PC-3 (cell line): ENCODE results near the gene PDZRN3. TPM values are rescaled to one million over a fixed set of nuclear protein-coding genes. Genes with fewer than 3 reads are reported as not detected.

Experiments used
- ATAC-seq: fragments of 200-7000 bp; cut with Tn5 transposase; 2 replicates; pipeline ENCODE4 v1.9.1; 2020; ENCODE audit warnings: mild to moderate bottlenecking, moderate library complexity
- BruUV-seq: library from RNA; stranded (reverse); fragments of 400-500 nt; replicated peaks from 2 replicates; lab custom pipeline; 2021; lab: Mats Ljungman, UMichigan
- CTCF ChIA-PET: fragments of 300-600 bp; sonication (Branson Sonifier 250); formaldehyde crosslinking; loops from one replicate; lab custom pipeline; 2022; ENCODE audit warnings: antibody characterized with exemption; lab: Charles Lee
- POLR2A ChIA-PET: fragments of 300-600 bp; sonication (Branson Sonifier 250); formaldehyde crosslinking; loops from one replicate; lab custom pipeline; 2022; ENCODE audit warnings: antibody characterized with exemption; ENCODE audit not compliant: unreplicated experiment; lab: Charles Lee
- DNase-seq: peaks from one replicate; pipeline ENCODE4 v3.0.0-alpha.2; 2015
- H2AFZ ChIP-seq: fragments of 300-600 bp; sonication (generic); 2 replicates; pipeline ENCODE4 v1.6.0; 2016; ENCODE audit warnings: antibody characterized with exemption, low read length
- H3F3A ChIP-seq: fragments of 300-600 bp; sonication (generic); one replicate; pipeline ENCODE4 v1.6.0; 2017; ENCODE audit warnings: antibody characterized with exemption, low read length, control low read depth, mild to moderate bottlenecking; ENCODE audit not compliant: unreplicated experiment
- H3K27ac ChIP-seq: fragments of 300-600 bp; sonication (generic); 2 replicates; pipeline ENCODE4 v1.5.1; 2016; ENCODE audit warnings: mild to moderate bottlenecking, low read length
- H3K27me3 ChIP-seq: fragments of 300-600 bp; sonication (generic); 2 replicates; pipeline ENCODE4 v1.6.1; 2016; ENCODE audit warnings: low read length, mixed read lengths
- H3K36me3 ChIP-seq: fragments of 300-600 bp; sonication (generic); 2 replicates; pipeline ENCODE4 v1.6.1; 2016; ENCODE audit warnings: low read depth, mixed run types, low read length, mixed read lengths
- H3K4me1 ChIP-seq: fragments of 300-600 bp; sonication (generic); 2 replicates; pipeline ENCODE4 v1.5.1; 2016; ENCODE audit warnings: low read length; ENCODE audit not compliant: insufficient read depth
- H3K4me2 ChIP-seq: fragments of 300-600 bp; sonication (generic); 2 replicates; pipeline ENCODE4 v1.6.0; 2016; ENCODE audit warnings: low read length
- H3K4me3 ChIP-seq: fragments of 300-600 bp; sonication (generic); 2 replicates; pipeline ENCODE4 v1.5.1; 2016; ENCODE audit warnings: mild to moderate bottlenecking, low read length, mixed read lengths
- H3K79me2 ChIP-seq: fragments of 300-600 bp; sonication (generic); 2 replicates; pipeline ENCODE4 v1.6.1; 2017; ENCODE audit warnings: low read length, mixed read lengths
- H3K9ac ChIP-seq: fragments of 300-600 bp; sonication (generic); 2 replicates; pipeline ENCODE4 v1.6.0; 2016; ENCODE audit warnings: mild to moderate bottlenecking, low read length
- H3K9me2 ChIP-seq: fragments of 300-600 bp; sonication (generic); replicated peaks from 2 replicates; pipeline ENCODE4 v1.6.1; 2016; ENCODE audit warnings: mixed run types, low read length, mixed read lengths
- H3K9me3 ChIP-seq: fragments of 300-600 bp; sonication (generic); 2 replicates; pipeline ENCODE4 v1.6.1; 2016; ENCODE audit warnings: low read length, mixed read lengths
- H4K20me1 ChIP-seq: fragments of 300-600 bp; sonication (generic); 2 replicates; pipeline ENCODE4 v1.6.1; 2016; ENCODE audit warnings: low read length, mixed read lengths
- CTCF ChIP-seq: fragments of 300-600 bp; sonication (generic); conservative IDR thresholded peaks from 2 replicates; pipeline ENCODE4 v1.5.1; 2017; ENCODE audit warnings: antibody characterized with exemption, low read depth, mild to moderate bottlenecking, low read length
- EZH2 ChIP-seq: fragments of 300-600 bp; sonication (generic); IDR thresholded peaks from one replicate; pipeline ENCODE4 v1.6.1; 2017; ENCODE audit warnings: antibody characterized with exemption, mild to moderate bottlenecking, low read length; ENCODE audit not compliant: unreplicated experiment
- EZH2phosphoT487 ChIP-seq: fragments of 300-600 bp; sonication (generic); IDR thresholded peaks from 2 replicates; pipeline ENCODE4 v1.6.1; 2018; ENCODE audit warnings: mild to moderate bottlenecking, antibody characterized with exemption, low read length, borderline replicate concordance
- intact Hi-C: fragments of 100-400 bp; cut with micrococcal nuclease; formaldehyde crosslinking; loops from 2 replicates; pipeline ENCODE4 v1.9.0; 2023
- total RNA-seq: library from RNA; depleted of rRNA; stranded (reverse); fragments of >200 nt; gene quantifications from 2 replicates; pipeline ENCODE4 v1.2.3, GENCODE V29; 2014

PDZRN3 gene
- total RNA-seq, 1 experiment from 2014 or later = not detected

GRCh38 chr3:73363093-73363492 lies 261.6 kb downstream of the PDZRN3 start:
- H4K20me1 ChIP-seq = no peaks in the 10 kb centered on the region

GRCh38 chr3:73361591-73361990 lies 263.1 kb downstream of the PDZRN3 start:
- Histone ChIP-seq H2AFZ (no peak overlapping the region), H3K4me1 (no peaks in the 10 kb centered on the region), H3K27ac (no peak overlapping the region), H3K9me2 (no peaks in the 10 kb centered on the region), H3K79me2 (no peaks in the 10 kb centered on the region), H4K20me1 (no peaks in the 10 kb centered on the region), H3K4me2 (no peak overlapping the region), H3K9me3 (0 out of 2 replicates have a peak, but pooled peaks cover 6% of the 10 kb centered on the region), H3K36me3 (no peaks in the 10 kb centered on the region), H3K9ac (no peak overlapping the region), H3K27me3 (no peaks in the 10 kb centered on the region), H3F3A (no peaks in the 10 kb centered on the region), H3K4me3 (no peak overlapping the region)
- no peak for DNase-seq
- intact Hi-C loops = no loop called here
- CTCF ChIA-PET = no interaction called here
- POLR2A ChIA-PET = no interaction called here
- no peak for ATAC-seq
- TF ChIP-seq EZH2 (no peak), CTCF (no peak), EZH2phosphoT487 (no peak)
- no TSS peak for BruUV-seq

More at GRCh38 chr3:73363093-73363492, 261.6 kb downstream of the PDZRN3 start:
- H3K9me3 ChIP-seq = 0 out of 2 replicates have a peak, but pooled peaks cover 6% of the 10 kb centered on the region
- H3K9ac ChIP-seq = no peak overlapping the region
- ChIA-PET CTCF (no interaction called here), POLR2A (no interaction called here)
- intact Hi-C loops = no loop called here
- H3K27me3 ChIP-seq = no peaks in the 10 kb centered on the region
- H3K4me3 ChIP-seq = no peak overlapping the region
- no peaks in the 10 kb centered on the region for H3K9me2 ChIP-seq
- no peaks in the 10 kb centered on the region for H3F3A ChIP-seq
- H3K36me3 ChIP-seq = no peaks in the 10 kb centered on the region
- no peak overlapping the region for H3K27ac ChIP-seq
- ATAC-seq = no peak
- H3K4me1 ChIP-seq = no peaks in the 10 kb centered on the region
- H3K79me2 ChIP-seq = no peaks in the 10 kb centered on the region
- DNase-seq = no peak
- H2AFZ ChIP-seq = no peak overlapping the region
- BruUV-seq = no TSS peak
- TF ChIP-seq EZH2 (no peak), EZH2phosphoT487 (no peak), CTCF (no peak)
- no peak overlapping the region for H3K4me2 ChIP-seq

DNA sequence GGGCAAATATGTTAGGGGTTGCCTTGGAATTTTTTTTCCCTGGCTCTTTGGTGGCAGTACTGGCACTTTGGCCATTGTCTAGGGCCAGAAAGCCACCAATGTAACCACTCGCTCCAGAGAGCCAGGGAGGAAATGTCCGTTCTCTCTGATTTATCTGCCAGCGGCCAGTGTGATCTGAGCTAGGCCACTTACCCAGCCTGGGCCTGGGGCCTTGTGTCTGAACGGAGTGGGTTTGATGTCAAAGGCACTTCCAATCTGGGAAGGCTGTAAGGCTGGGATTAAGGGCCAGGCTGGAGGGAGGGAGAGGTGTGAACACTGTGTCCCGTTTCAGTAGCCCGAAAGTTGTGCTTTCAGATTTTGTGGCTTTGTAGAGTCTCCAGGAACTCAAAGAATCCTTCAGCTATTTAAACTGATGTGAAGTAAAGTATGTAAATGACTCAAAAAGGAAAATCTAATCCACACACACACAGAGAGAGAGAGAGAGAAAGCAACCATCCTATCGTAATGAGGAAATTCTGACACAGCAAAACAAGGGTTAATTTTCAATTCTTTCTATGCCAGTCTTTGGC lies 271.0 kb downstream of the PDZRN3 start:
- H3K9me2 ChIP-seq = no peaks in the 10 kb centered on the region
- no peaks in the 10 kb centered on the region for H3K4me1 ChIP-seq
- intact Hi-C loops = no loop called here
- H3K4me3 ChIP-seq = no peak overlapping the region
- BruUV-seq = no TSS peak
- H3K79me2 ChIP-seq = no peaks in the 10 kb centered on the region
- ChIA-PET POLR2A (no interaction called here), CTCF (no interaction called here)
- no peaks in the 10 kb centered on the region for H3F3A ChIP-seq
- no peak for TF ChIP-seq EZH2phosphoT487
- TF ChIP-seq CTCF = no peak
- TF ChIP-seq EZH2 = no peak
- H3K27me3 ChIP-seq = peaks cover 10% of the 10 kb centered on the region
- H3K9ac ChIP-seq = no peak overlapping the region
- H3K9me3 ChIP-seq = 0 out of 2 replicates have a peak, but pooled peaks cover 3% of the 10 kb centered on the region
- H3K27ac ChIP-seq = no peak overlapping the region
- no peak for DNase-seq
- H4K20me1 ChIP-seq = no peaks in the 10 kb centered on the region
- ATAC-seq = no peak
- H3K4me2 ChIP-seq = no peak overlapping the region
- H2AFZ ChIP-seq = no peak overlapping the region
- H3K36me3 ChIP-seq = no peaks in the 10 kb centered on the region
